Hematopoietic multipotent progenitor cell treated with erythropoietin and hydrocortisone succinate and interleukin-3 and kit ligand, for 8 days (in vitro differentiated cells): ENCODE measurements around the gene PIP4K2C.
"Not testable (repeated sequence)": the region's sequence is repeated elsewhere in the genome, so short reads cannot be mapped to it uniquely, and the experiment has no call there.

Experiments used
- DNase-seq: peaks from one replicate; pipeline ENCODE4 v3.0.0-alpha.2; 2015

The PIP4K2C gene

GRCh38 chr12:57586128-57586527 is 4.9 kb upstream of the PIP4K2C start:
- no peak for DNase-seq

- DNase-seq, result no peak
Observed at GRCh38 chr12:57586832-57587429, 4.1 kb upstream of the PIP4K2C start.

- DNase-seq, result not testable (repeated sequence)
Observed at GRCh38 chr12:57588951-57589610, 1.9 kb upstream of the PIP4K2C start.

GRCh38 chr12:57590479-57590863 is 521 bp upstream of the PIP4K2C start:
- DNase-seq, result no peak

GRCh38 chr12:57591782-57592325 is 862 bp downstream of the PIP4K2C start:
- DNase-seq, result no peak

GRCh38 chr12:57592551-57593165 is 1.7 kb downstream of the PIP4K2C start:
- DNase-seq, result no peak

GRCh38 chr12:57593187-57593586 is 2.2 kb downstream of the PIP4K2C start:
- DNase-seq, result no peak

- no peak for DNase-seq
Observed at GRCh38 chr12:57600395-57600794, 9.4 kb downstream of the PIP4K2C start.

- no peak for DNase-seq
Observed at GRCh38 chr12:57602544-57602943, 11.6 kb downstream of the PIP4K2C start.

- no peak for DNase-seq
Observed at GRCh38 chr12:57603324-57603723, 12.3 kb downstream of the PIP4K2C start.

GRCh38 chr12:57603815-57604453 is 12.9 kb downstream of the PIP4K2C start:
- DNase-seq, result no peak

GRCh38 chr12:57604454-57604991 is 13.5 kb downstream of the PIP4K2C start, which contains the start of gene DTX3:
Gene DTX3, plus strand, starts transcription at chr12:57604824. Its CDS starts 1,694 bp downstream, at chr12:57606518.
- no peak for DNase-seq

- no peak for DNase-seq
Observed at GRCh38 chr12:57604992-57605810, 14.2 kb downstream of the PIP4K2C start.

- no peak for DNase-seq
Observed at GRCh38 chr12:57605811-57606311, 14.9 kb downstream of the PIP4K2C start.

GRCh38 chr12:57606399-57606798 is 15.4 kb downstream of the PIP4K2C start:
- no peak for DNase-seq

GRCh38 chr12:57606821-57607220 is 15.8 kb downstream of the PIP4K2C start:
- DNase-seq, result no peak

- DNase-seq, result no peak
Observed at GRCh38 chr12:57607958-57608663, 17.1 kb downstream of the PIP4K2C start.

- no peak for DNase-seq
Observed at GRCh38 chr12:57609101-57609780, 18.2 kb downstream of the PIP4K2C start.

GRCh38 chr12:57609781-57610553 is 19.0 kb downstream of the PIP4K2C start:
- no peak for DNase-seq

- DNase-seq, result peak; percentile 11
Observed at GRCh38 chr12:57610554-57611107, 19.6 kb downstream of the PIP4K2C start.
